ENCODE measurements around the gene CDCP2.

The CDCP2 gene

GRCh38 chr1:54153535-54154439 lies 987 bp upstream of the CDCP2 start:
- peak; percentile 50 for DNase-seq (ENCODE audit: low read depth)
- H3K4me3 ChIP-seq (ENCODE audit: low read depth, low read length), result no peak overlapping the region
- TF ChIP-seq CTCF (IDR thresholded peaks at IDR 0.05; ENCODE audit: control insufficient read depth, extremely low read depth, insufficient read depth), result no peak

GRCh38 chr1:54151013-54151412 lies 1.8 kb downstream of the CDCP2 start:
- H3K4me3 ChIP-seq (ENCODE audit: low read depth, low read length), result no peak overlapping the region
- DNase-seq (ENCODE audit: low read depth), result no peak
- TF ChIP-seq CTCF (IDR thresholded peaks at IDR 0.05; ENCODE audit: control insufficient read depth, extremely low read depth, insufficient read depth), result no peak

- no peak for TF ChIP-seq CTCF (IDR thresholded peaks at IDR 0.05; ENCODE audit: control insufficient read depth, extremely low read depth, insufficient read depth)
These were observed 3.1 kb downstream of the CDCP2 start for GRCh38 chr1:54149734-54150133.

GRCh38 chr1:54144366-54144765 lies 8.4 kb downstream of the CDCP2 start:
- TF ChIP-seq CTCF (IDR thresholded peaks at IDR 0.05; ENCODE audit: control insufficient read depth, extremely low read depth, insufficient read depth), result no peak
- no peak overlapping the region for H3K4me3 ChIP-seq (ENCODE audit: low read depth, low read length)
- DNase-seq (ENCODE audit: low read depth), result no peak

More at GRCh38 chr1:54149734-54150133, 3.1 kb downstream of the CDCP2 start:
- no peak overlapping the region for H3K4me3 ChIP-seq (ENCODE audit: low read depth, low read length)
- DNase-seq (ENCODE audit: low read depth), result no peak

- no peak for TF ChIP-seq CTCF (IDR thresholded peaks at IDR 0.05; ENCODE audit: control insufficient read depth, extremely low read depth, insufficient read depth)
- no peak overlapping the region for H3K4me3 ChIP-seq (ENCODE audit: low read depth, low read length)
- DNase-seq (ENCODE audit: low read depth), result no peak
These were observed 10.5 kb downstream of the CDCP2 start for GRCh38 chr1:54142146-54142900.

- DNase-seq (ENCODE audit: low read depth), result no peak
- no peak for TF ChIP-seq CTCF (IDR thresholded peaks at IDR 0.05; ENCODE audit: control insufficient read depth, extremely low read depth, insufficient read depth)
These were observed 13.1 kb downstream of the CDCP2 start for GRCh38 chr1:54139711-54140110.

More at GRCh38 chr1:54139711-54140110, 13.1 kb downstream of the CDCP2 start:
- no peak overlapping the region for H3K4me3 ChIP-seq (ENCODE audit: low read depth, low read length)
